ENCODE measurements around the gene HOXC9. TPM values are rescaled to one million over a fixed set of nuclear protein-coding genes. Genes with fewer than 3 reads are reported as not detected.

Gene HOXC9
- total RNA-seq, 1 donor from 2014 or later: 10.2 TPM

DNA sequence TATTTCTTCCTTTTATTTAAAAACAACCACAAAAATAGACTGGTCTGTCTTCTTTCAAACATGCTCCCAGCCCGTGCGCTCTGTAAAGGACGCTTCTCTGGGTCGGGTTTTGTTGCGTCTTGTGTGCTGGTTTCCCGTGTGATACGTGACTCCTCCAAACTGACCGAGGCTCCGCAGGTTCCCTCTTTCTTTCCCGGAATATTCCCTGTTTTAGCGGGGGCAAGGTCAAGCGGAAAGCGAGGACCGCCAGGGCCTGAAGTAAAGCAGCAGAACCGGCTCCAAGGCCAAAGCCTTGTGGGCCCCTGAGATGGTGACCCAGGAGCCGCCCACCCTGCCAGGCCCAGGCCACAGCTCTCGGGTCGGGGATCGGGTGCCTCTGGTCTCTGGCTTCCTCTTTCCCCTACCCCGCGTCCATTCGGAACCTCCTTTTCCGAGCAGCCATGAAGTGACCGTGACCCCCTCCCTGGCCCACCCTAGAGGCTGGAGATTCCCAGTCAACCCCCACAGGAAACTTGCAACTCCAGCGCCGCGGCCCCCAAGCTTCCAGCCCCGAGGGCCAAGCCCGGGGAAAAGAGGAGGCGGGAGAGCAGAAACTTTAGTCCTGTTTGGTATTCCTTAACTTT lies 15.9 kb upstream of the HOXC9 start:
- intact Hi-C loops (cut with DNase I): loop anchor here (5.0 kb wide), 1 partner anchor 732 kb away; a partner anchor contains a TSS
- ATAC-seq (no peak), DNase-seq (ENCODE audit: low spot score) (no peak)

DNA sequence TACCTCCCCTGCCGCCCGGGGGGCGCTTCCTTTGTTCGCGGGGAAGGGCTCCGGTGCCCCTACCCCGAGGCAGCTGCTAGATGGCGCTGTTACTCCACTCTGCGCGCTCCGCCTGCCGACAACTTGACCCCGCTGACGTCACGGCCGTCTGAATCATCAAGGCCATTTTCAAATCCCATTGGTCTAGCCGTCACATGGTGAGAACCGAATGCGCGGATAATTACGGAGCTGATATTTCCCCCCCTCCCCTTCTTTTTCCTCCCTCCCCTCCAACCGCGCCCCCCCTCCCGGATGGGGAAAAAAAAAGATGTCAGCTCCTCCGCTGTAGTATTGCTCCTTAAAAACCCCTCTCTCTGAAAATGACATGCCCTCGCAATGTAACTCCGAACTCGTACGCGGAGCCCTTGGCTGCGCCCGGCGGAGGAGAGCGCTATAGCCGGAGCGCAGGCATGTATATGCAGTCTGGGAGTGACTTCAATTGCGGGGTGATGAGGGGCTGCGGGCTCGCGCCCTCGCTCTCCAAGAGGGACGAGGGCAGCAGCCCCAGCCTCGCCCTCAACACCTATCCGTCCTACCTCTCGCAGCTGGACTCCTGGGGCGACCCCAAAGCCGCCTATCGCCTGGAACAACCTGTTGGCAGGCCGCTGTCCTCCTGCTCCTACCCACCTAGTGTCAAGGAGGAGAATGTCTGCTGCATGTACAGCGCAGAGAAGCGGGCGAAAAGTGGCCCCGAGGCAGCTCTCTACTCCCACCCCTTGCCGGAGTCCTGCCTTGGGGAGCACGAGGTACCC lies 14.9 kb upstream of the HOXC9 start, which contains the start of gene HOXC10:
Gene HOXC10 (plus strand): TSS at position 246 of the 791 bp plus-strand sequence. CDS start 114 bp downstream, at position 360.
- intact Hi-C loops (cut with DNase I): loop anchor here (5.0 kb wide), 2 partner anchors 222 to 733 kb away; a partner anchor contains a TSS
- peak; percentile 91 for ATAC-seq
- peak; percentile 98 for DNase-seq (ENCODE audit: low spot score)

DNA sequence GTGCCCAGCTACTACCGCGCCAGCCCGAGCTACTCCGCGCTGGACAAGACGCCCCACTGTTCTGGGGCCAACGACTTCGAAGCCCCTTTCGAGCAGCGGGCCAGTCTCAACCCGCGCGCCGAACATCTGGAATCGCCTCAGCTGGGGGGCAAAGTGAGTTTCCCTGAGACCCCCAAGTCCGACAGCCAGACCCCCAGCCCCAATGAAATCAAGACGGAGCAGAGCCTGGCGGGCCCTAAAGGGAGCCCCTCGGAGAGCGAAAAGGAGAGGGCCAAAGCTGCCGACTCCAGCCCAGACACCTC lies 14.3 kb upstream of the HOXC9 start:
- no peak for ATAC-seq
- intact Hi-C loops (cut with DNase I): loop anchor here (5.0 kb wide), 1 partner anchor 222 kb away; no protein-coding TSS in a partner anchor
- no peak for DNase-seq (ENCODE audit: low spot score)

DNA sequence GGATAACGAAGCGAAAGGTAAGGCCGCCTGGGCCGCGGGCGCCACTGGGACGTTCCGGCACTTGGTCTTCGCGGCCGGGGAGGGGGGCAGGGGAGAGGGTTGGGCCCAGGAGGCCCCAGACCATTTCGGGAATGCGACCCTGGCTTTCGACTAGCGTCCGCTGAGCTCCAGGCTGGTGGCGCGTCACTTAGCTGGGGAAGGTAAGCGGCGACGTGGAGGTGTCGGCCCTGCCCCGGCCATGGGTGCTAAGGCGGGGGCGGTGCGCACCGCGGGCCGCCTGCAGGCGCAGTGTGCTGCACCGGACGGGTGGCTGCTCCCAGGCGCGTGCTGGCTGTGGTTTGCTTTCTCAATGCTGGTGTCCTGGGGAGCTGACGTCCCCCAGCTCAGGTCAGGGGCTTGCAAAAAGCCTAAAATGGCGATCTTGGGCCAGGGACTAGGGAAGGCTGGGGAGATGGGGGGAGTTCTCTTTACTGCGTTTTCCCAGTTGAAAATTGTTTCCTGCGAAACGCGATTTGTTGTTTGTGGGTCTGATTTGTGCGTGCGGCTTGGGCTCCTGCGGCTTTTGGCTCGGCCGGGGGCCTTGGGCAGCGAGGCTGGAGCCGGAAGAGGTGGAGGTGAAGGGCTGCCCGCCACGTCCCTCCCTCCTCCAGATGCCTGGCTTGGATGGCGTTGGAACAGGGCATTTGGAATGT lies 13.8 kb upstream of the HOXC9 start:
- intact Hi-C loops (cut with DNase I): loop anchor here (5.0 kb wide), 1 partner anchor 221 kb away; no protein-coding TSS in a partner anchor
- DNase-seq (ENCODE audit: low spot score): no peak
- ATAC-seq: peak; percentile 41

DNA sequence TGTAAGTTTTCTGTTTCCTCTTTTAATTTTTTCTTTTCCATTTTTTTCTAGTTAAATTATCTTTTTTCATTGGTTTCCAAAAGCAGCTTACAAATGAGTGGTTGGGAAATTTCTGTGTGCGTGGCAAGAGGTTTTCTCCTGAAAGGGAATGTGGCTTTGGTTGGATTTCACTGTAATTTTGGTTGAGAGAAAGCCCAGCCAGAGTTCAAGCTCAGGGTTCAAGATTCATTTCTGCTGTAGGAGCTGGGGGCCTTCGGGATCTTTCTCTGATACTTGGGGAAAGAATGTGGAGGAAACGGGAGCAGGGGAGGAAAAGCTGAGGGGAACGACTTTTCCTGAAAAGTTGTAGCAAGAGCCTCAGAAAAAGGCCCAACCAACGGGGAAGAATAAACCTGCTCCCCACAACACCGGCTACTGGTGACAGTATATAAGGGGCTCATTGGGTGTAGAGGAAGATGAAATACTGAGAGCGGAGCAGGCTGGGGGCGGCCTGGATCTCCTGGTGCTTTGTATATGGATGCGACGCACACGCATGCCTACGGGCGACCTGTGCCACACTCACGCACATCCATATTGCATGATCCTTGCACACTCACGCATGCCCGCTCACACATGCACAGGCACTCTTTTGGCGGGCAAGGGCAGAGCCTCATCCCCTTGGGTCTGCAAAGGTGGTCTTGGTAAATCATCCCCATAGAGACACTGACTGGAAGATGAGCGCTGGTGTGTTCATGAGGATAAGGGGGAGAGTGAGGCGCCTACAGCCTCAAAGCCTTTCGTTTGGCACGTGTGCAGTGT lies 13.1 kb upstream of the HOXC9 start:
- ATAC-seq: no peak
- intact Hi-C loops (cut with DNase I): loop anchor here (5.0 kb wide), 1 partner anchor 220 kb away; no protein-coding TSS in a partner anchor
- DNase-seq (ENCODE audit: low spot score): no peak

DNA sequence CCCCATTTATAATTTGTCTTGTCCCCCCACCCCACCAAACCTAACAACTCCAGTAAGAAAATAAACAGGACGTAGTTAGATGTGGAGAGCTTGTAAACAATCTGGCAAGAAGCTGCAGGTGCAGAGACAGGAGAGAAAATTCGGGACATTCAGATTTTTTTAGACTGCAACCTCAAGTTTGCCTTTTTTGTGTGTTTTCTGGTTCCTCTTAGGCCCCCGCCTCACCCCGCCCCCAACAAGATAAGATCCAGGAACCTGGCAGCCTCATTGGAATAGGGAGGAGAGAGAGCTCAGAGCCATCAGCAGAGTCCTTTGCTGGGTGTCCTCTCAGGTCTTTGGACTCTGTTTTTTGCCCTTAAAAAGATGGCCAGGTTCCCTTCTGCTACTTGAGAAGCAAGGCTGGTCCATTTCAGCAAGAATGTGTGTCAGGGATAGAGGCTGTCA lies 12.2 kb upstream of the HOXC9 start:
- no peak for ATAC-seq
- intact Hi-C loops (cut with DNase I): loop anchor here (5.0 kb wide), 1 partner anchor 219 kb away; no protein-coding TSS in a partner anchor
- no peak for DNase-seq (ENCODE audit: low spot score)

DNA sequence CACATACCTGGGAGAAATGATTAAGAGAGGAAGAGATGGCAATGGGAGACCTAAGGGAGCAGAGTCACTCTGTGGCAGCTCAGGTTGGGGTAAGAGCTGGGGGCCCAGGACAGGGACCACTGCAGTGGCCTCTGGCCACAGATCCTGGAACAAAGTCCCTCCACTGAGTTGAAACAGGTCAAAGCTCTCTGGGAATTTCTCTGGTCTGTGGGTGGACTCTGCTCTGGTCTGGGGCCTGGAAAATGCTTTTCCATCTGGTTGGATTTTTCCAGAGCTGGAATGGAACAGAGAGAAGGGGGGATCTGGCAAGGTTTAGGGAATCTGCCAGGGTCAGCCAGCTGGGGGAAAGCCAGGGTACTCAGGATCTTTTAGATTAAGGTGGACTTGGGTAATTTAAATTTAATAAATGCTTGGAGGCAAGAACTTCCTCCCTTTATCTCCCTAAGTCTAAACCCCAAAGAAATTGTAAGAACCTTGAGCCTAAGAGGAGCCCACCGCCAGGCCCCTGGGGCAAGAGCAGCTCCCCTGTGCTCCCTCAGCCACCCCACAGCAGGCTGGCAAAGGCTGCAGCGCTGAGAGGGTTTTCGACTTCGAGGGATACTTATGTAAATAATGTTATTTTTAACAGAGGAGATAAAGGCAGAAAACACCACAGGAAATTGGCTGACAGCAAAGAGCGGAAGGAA lies 11.3 kb upstream of the HOXC9 start:
- DNase-seq (ENCODE audit: low spot score) (no peak), ATAC-seq (no peak)
- intact Hi-C loops (cut with DNase I): loop anchor here (5.0 kb wide), 1 partner anchor 219 kb away; no protein-coding TSS in a partner anchor

DNA sequence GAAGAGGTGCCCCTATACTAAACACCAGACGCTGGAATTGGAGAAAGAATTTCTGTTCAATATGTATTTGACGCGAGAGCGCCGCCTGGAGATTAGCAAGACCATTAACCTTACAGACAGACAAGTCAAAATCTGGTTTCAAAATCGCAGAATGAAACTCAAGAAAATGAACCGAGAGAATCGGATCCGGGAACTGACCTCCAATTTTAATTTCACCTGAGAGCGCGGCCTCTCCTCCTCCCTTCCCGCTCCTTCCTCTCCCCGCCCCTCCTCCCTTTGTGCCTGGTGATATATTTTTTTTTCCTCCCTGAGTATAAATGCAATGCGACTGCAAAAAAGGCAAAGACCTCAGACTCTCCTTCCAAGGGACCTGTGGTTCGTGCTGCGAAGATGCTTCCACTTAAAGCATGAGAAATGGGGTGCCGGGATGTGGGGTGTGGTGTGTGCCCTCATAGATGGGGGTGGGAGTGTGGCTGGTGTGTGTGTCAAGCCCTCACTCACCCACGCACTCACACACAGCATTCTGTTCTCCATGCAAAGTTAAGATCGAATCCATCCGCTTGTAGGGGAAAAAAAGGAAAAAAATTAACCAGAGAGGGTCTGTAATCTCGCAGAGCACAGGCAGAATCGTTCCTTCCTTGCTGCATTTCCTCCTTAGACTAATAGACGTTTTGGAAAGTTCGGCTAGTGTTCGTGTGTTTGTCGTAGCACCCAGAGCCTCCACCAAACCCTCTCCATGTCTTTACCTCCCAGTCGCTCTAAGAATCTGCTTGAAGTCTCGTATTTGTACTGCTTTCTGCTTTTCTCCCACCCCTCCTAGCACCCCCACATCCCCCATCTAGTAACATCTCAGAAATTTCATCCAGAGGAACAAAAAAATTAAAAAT lies 10.5 kb upstream of the HOXC9 start:
- DNase-seq (ENCODE audit: low spot score) (peak; percentile 76), ATAC-seq (no peak)
- intact Hi-C loops (cut with DNase I): loop anchor here (5.0 kb wide), 1 partner anchor 218 kb away; no protein-coding TSS in a partner anchor

DNA sequence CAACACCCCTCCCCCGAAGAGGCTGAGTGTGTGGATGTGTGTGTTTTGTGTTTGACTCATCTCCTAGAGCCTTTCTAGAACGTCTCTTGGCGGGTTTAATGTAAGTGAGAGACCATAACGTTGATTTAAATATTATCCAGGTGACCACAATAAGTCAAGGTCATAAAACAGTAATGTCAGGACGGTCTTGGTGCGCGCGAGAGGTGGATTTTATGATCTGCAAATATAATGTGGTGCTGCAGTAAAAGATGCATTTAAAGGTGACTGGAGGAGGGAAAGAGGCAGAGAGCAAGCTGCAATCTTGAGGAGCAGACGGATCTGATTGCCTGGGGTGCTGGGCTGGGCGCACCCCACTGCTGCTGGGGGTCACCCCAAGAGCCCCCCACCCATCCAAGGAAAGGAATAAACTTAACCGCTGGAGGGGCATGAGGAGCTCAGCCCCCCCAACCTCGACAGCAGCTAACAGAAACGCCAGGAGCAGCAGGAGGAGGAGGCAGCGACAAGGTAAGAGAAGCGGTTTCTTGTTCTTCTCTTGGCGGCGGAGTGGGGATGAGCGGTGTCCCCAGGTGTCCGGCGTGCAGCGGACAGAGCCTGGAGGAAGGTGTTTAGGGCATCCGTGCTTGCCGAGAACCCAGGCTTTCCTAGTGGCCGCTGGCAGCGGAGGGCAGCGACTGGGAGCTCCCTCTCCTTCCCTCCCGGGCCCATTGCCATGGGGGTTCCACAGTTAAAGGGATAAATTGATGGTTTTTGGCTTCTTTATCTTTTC lies 9.5 kb upstream of the HOXC9 start:
- DNase-seq (ENCODE audit: low spot score) (no peak), ATAC-seq (no peak)
- intact Hi-C loops (cut with DNase I): no loop called here

DNA sequence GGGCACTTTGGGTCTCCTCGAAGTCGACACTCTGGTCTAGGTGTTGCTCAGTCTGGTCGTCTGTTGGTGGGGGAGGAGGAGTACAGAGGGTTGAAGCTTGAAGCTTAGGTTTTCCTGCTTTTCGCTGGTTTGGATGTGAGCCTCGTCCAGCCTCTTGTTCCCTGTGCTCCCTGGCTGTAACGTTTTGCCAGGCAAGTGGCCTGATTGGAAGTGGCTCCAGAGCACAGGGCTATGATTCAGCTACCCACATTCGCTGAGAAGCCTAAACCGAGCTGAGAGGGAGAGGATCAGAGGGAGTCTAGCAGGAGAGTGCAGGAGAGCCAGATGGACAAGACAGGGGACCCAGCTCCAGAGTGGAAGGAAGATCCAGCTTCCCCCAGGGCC lies 8.9 kb upstream of the HOXC9 start:
- intact Hi-C loops (cut with DNase I): no loop called here
- DNase-seq (ENCODE audit: low spot score) (no peak), ATAC-seq (peak; percentile 13)

DNA sequence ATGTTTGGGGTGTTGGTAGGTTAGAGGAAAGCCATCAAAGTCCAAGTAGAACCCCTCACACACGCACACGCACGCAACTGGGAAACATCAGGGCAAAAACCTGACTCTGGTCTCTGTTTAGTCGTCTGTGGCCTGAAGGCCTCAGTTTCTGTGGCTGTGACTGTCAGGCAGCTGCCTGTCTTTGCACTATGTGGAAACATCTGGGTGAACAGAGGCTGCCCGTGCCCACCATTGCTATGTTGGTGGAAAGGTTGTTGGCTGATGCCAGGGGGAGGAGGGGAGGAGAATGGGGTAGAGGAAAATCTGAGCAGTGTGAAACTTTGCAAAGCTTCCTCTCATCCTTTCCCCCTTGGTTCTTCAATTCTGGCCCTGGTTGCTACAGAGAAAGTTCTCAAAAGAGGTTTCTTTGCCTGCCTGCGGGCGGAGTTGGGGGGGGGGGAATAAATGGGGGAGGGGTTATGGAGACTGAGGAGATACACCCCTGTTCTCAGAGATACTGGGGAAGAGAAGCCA lies 7.5 kb upstream of the HOXC9 start:
- DNase-seq (ENCODE audit: low spot score): no peak
- no peak for ATAC-seq
- intact Hi-C loops (cut with DNase I): no loop called here

DNA sequence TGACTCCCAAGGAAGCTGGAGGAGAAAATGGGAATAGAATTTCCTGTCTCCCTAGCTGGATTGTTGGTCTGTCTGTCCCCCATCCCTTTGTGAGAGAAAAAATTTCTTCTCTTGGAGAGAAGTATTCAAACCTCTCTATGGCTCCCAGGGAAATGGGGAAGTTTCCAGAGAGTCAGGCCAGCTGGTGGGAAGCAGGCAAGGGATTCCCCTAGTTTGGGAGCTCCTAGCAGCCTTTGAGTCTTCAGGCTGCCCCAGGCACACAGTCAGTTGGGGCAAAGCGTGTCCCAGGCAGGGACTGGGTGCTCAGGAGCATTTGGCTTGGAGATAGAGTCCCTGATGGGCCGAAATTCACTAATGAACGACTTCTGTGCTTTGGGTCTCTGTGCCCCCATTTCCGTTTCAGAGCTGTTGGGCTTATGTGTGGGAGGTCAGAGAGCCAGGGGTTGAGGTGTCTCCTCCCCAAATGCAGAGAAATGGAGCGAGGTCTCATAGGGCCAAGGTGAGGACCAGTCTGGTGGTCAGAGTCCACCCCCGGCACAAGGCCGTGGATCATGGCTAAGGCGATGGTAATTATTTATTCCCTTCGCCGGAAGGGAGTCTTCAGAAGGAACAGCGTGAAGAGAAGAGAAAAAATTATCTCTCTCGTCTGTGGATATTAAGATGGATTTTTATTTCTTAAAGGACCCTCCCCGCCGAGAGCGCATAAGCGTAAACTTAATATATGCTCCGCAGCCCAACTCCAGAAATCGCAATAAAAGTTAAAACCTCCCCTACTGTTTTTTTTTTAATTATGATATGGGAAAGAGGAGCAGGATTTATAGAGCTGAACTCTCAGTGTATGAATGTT lies 6.6 kb upstream of the HOXC9 start:
- ATAC-seq: no peak
- no peak for DNase-seq (ENCODE audit: low spot score)
- intact Hi-C loops (cut with DNase I): no loop called here

DNA sequence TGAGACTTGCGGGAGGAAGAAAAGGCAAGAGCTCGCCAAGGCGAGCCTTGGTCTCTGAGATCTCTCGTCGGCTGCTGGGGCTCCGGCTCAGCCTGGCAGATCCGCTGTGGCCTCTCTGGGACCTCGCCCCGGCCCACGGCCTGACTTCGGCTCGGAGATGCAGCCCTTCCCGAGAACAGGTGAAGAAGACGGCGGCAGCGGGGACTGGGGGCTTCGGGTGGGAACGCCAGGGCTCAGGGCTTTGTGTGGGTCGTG lies 6.0 kb upstream of the HOXC9 start:
- DNase-seq (ENCODE audit: low spot score) (no peak), ATAC-seq (no peak)
- intact Hi-C loops (cut with DNase I): no loop called here

DNA sequence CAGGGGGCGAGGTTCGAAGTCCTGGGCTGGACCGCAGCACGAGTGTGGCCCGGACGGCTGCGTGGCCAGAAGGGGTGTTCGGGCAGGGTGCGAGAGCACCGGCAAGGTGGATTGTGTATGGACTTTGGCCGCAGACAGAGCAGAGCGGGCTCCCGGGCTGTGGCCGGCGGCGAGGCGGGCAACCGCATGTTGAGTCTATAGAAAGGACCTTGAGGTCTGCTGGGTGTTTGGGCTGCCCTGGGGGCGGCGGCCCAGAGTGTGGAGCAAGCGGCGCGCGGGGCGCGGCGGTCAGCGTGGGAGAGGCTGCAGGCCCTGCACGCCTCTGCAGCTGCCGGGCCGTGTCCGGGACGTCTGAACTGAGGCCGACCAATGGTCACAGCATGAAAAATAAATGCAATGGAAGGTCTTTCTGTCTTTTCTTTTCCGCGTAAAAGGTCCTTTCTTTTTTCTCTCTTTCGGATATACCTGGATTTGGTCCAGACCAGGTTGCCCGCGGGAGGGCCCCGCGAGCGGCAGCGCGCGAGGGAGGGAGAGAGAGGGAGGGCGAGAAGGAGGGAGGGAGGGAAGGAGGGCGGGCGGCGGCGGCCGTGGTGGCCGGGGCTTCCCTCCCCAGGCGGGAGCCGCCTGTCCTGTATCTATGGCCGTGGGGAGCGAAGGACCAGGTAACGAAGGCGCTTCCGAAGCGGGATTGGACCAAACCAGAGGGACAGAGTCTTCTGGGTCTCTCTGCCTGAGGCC lies 5.5 kb upstream of the HOXC9 start:
- intact Hi-C loops (cut with DNase I): no loop called here
- ATAC-seq (peak; percentile 31), DNase-seq (ENCODE audit: low spot score) (no peak)

DNA sequence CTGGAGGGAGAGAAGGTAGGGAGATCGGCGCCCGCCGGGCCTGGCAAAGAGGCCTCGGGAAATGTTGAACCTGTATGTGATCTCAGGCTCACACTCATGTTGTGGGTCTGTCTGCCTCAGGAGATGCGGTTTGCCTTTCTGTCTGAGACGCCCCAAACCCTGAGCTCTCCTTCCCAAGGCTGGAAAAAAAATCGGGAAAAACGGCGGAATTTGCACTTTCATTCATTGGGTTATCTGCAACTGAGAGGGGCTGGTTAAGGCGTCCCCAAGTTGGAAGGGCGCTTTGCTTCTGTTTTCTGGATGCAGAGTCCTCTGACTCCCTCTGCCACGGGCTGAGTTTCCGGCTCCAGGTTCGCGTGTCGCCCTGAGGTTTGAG lies 5.0 kb upstream of the HOXC9 start:
- intact Hi-C loops (cut with DNase I): no loop called here
- DNase-seq (ENCODE audit: low spot score): no peak
- ATAC-seq: no peak

Data from sciatic nerve (tissue), 2 donors.